ENCODE results near the gene RALB.

Gene RALB

DNA sequence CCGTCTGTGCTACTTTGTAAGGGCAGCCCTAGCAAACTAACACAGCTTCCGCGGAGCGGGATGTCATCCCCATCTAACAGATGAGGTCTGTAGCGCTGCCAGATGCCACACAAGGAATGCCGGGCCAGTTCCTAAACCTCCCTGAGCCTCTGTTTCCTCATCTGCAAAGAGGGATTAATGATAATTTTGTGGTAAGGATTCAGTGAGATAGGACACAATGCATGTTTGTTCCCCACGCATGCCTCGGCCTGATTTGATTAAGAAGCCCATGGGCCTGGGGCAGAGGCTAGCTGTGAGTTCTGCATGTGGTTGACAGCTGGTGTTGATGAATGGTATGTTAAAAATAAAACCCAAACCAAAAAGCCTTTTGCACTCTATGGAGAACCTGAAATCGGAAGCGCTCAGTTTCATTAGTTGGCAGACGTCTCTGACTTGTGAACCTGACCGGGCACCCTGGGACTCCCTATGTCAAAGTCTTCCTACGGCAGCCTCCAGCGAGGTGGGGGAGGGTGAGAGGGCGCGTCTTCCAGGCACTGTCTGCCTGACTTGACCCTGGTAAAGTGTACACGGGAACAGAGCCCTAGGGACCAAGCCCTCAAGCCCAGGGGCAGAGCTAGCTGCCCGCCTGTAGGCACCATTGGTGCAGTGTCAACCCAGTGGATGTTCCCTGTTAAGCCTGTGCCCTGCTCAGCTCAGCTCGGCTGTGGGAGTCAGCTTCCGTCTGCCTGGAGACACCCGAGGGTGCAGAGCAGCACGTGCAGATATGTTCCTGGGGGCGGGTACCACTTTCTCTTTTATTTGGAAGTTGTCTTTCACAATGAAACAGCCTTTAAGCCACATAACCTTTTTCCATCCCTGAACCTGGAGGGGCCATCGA lies 78.5 kb downstream of the RALB start:
- in situ Hi-C loops (cut with HindIII; ENCODE audit: low sequenced_read_pairs), result no loop called here

DNA sequence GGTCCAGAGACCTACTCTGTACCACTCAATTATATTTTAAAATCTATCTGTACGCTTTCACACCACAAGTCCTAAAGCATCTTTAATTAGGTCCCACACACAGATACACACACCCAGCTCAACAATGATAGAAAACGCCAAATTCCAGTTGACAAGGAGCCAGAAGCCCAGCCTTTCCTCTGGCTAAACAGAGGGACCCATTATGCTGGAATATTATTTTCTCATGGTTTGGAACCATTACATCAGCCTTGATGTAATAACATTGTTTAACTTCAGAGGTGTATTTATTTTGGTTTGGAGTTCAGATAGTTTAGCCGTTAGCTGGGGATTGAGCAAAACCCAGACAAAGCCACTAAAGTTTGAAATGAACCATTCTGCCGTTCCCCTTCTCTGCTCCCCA lies 79.3 kb downstream of the RALB start:
- in situ Hi-C loops (cut with HindIII; ENCODE audit: low sequenced_read_pairs), result no loop called here

DNA sequence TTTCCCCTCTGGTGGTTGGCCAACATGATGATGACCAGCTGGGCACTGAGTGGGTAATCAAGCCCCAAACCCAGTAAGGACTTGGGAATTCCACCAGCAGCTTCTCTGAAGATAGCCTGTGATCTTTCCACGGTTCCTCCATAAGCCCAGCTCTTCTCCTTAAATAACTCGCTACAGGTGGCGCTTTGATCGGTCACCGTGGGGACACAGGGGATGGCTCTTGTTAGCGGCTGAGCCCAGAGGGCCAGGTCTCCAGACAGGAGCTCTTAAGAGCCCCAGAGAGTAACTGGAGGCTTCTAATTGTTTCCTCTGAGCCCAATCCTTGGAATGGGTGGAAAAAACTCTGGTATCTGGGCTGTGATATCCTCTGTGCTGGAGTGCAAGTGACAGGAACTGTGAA lies 79.7 kb downstream of the RALB start:
- in situ Hi-C loops (cut with HindIII; ENCODE audit: low sequenced_read_pairs), result no loop called here

DNA sequence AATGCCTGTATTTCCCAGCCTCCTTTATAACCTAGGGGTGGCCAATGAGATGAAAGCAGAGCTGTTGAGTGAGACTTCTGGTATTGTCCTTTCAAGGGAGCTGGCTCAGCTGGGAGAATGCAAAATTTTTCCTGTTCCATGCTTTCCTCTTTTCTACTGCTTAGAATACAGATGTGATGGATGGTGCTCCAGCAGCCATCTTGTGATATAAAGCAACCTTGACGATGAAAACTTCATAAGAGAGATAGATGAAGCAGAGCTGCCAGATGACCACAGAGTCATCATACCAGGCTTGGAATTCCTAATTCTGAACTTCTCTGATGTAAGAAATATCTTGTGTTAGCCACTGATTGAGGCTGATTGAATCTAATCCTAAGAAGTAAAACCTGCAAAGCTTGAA lies 81.4 kb downstream of the RALB start:
- in situ Hi-C loops (cut with HindIII; ENCODE audit: low sequenced_read_pairs), result no loop called here

DNA sequence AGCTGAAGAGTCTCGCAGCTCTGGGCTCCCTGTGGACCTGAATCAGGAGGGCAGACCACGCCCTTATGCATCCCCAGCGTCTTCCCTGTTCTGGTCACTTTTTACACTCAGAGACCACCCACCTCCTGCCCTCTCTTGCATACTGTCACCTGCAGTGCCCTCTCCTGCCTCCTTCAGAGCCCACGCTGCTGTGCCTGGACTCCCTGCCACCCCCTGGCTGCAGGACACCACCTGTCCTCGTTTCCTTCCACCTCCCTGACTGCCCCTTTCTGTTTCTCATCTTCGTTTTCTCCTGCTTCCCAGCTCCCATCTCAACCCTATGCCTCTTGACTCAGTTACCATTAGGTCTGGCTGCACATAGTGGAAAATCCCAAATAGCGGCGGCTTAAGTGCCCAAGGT lies 84.1 kb downstream of the RALB start:
- in situ Hi-C loops (cut with HindIII; ENCODE audit: low sequenced_read_pairs), result no loop called here

DNA sequence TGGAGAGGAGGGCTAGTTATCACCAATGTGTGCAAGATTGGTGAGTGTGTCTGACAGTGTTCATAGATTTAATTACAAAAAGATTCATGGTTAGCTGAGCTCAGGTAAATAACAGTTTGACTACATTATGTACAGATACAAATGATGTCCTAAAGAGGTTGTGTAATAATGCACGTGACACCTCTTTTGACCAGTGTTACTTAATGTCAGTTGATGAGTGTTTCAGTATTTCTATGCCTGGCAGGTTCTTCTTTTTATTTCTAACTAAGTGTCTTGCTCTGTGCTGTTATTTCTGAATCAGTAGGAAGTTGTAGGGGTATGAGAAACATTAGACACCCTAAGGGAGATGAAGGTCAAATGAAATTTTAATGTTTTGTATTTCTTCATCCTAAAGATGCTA lies 85.4 kb downstream of the RALB start:
- in situ Hi-C loops (cut with HindIII; ENCODE audit: low sequenced_read_pairs), result no loop called here

- in situ Hi-C loops (cut with HindIII; ENCODE audit: low sequenced_read_pairs), result no loop called here
Measured at GRCh38 chr2:120341977-120342376, 89.3 kb downstream of the RALB start.

DNA sequence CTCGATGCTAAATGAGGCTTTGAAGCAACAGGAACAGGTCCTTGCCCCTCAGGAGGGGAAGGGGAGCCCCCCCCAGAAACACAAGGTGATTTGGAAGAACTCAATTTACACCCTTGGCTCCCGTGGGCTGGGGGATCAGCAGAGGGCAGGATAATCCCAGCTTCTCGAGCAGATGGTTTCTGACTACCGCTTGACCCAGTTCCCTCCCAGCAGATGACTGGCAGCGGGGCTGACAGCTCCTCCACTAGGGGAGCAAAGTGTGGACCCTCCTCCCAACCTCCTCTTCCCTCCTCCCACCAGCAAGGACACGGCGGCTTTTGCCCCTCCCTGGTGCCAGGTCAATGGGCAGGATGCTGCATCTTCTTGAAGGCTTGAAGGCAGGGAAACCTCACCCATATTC lies 89.8 kb downstream of the RALB start:
- in situ Hi-C loops (cut with HindIII; ENCODE audit: low sequenced_read_pairs), result no loop called here

GRCh38 chr2:120343100-120343432 lies 90.4 kb downstream of the RALB start:
- in situ Hi-C loops (cut with HindIII; ENCODE audit: low sequenced_read_pairs), result no loop called here

DNA sequence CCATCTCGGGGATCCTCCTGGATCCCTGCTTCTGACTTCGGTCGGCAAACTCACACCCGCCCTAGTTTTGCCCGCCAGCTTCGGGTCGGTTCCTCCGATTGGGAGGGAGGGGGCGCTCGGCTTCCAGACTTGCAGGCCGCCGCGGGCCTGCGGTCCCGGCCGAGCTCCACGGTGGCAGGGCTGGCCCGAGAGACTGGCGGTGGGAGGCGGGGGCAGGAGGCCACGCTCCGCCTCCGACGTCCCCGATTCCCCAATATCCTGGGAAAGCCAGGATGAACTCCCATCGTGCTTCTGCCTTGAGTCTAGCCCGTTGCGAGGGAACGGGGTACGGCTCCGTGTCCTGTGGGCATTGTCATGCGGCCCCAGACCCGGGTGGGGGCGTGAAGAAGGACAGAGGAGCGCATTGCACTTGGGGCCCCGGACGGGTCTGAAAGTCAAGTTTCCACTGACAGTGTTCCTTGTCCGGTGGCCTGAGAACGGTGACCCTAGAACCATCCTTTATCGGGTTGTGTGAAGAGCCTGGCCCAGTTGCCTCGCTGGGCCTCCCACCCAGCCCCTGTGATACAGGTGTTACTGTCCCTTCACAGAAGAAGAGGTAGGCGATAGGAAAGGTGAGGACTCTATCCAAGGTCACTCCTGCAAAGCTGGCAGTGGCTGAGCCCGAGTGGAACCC lies 90.9 kb downstream of the RALB start:
- in situ Hi-C loops (cut with HindIII; ENCODE audit: low sequenced_read_pairs), result no loop called here
